ENCODE data around the gene LAMA1. TPM values are rescaled to one million over a fixed set of nuclear protein-coding genes. Genes with fewer than 3 reads are reported as not detected.

LAMA1 gene, protein sequence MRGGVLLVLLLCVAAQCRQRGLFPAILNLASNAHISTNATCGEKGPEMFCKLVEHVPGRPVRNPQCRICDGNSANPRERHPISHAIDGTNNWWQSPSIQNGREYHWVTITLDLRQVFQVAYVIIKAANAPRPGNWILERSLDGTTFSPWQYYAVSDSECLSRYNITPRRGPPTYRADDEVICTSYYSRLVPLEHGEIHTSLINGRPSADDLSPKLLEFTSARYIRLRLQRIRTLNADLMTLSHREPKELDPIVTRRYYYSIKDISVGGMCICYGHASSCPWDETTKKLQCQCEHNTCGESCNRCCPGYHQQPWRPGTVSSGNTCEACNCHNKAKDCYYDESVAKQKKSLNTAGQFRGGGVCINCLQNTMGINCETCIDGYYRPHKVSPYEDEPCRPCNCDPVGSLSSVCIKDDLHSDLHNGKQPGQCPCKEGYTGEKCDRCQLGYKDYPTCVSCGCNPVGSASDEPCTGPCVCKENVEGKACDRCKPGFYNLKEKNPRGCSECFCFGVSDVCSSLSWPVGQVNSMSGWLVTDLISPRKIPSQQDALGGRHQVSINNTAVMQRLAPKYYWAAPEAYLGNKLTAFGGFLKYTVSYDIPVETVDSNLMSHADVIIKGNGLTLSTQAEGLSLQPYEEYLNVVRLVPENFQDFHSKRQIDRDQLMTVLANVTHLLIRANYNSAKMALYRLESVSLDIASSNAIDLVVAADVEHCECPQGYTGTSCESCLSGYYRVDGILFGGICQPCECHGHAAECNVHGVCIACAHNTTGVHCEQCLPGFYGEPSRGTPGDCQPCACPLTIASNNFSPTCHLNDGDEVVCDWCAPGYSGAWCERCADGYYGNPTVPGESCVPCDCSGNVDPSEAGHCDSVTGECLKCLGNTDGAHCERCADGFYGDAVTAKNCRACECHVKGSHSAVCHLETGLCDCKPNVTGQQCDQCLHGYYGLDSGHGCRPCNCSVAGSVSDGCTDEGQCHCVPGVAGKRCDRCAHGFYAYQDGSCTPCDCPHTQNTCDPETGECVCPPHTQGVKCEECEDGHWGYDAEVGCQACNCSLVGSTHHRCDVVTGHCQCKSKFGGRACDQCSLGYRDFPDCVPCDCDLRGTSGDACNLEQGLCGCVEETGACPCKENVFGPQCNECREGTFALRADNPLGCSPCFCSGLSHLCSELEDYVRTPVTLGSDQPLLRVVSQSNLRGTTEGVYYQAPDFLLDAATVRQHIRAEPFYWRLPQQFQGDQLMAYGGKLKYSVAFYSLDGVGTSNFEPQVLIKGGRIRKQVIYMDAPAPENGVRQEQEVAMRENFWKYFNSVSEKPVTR (N-terminal part only)
- total RNA-seq (2022; extraction: Qiagen RNA extraction; ENCODE audit: low read depth): 0.06 to 0.31 TPM (median 0.11 TPM) in 5 replicates

DNA sequence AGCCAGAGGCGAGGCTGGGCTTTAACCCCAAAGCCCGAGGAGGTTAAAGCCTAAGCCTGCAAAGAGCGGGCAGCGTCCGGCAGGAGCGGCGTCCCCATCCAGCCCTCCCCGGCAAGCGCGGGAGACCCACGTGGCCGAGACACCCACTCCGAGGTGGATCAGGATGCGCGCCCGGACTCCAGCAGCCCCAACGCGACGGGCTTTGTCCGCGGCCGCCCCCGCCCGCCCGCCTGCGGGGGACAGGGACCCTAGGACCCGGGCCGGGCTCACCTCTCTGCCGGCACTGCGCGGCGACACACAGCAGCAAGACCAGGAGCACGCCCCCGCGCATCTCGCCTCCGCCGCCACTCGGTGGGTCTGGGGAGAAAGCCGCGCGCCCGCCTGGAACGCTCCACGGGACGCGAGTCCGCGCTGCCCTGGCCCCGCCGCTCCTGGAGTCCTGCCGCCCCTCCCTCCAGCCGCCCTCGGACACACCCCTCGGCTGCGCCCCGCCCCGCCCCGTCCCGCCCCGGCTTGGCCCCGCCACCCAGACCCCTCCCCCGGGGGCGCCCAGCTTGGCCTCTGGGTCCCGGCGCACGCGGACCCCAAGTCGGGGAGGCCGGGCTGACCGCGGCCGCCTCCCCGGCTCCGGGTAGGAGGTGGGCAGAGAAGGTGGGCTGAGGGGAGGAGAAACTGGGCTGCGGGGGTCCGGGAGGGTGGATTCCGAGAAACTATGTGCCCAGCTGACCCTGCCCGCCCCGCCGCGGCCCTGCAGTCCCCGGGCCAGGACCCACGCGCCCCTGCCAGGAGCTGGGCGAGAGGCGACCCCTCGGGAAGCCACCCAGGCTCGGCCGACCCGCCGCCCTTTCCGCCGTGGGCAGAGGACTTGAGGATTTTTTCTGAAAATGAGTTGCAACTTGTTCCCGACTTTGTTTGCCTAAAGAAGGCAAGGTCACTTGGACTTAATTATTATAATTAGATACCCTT is at the start of gene LAMA1:
TSS of gene LAMA1 (minus strand) at position 408 of the 966 bp plus-strand sequence. CDS start at position 331, 77 bp downstream.

Other genes starting within 250 kb of the LAMA1 start
- gene LRRC30, start 113.3 kb upstream of the LAMA1 start, total RNA-seq (2022; extraction: Qiagen RNA extraction; ENCODE audit: low read depth): not detected in 5 replicates

All from A549 treated with DMSO at 1 μM for 4 hours (cell line).